HL-60 (cell line): Measurements from ENCODE around the gene ANKS3.

Source experiments
- DNase-seq, 2 experiments: peaks; one replicate each; pipeline ENCODE4 v3.0.0-alpha.2; 2010 to 2020; ENCODE audit warnings: low read depth in 1 of 2, low spot score in 1 of 2
- H3K27ac ChIP-seq: fragments of 250-450 bp; sonication (Bioruptor Pico); replicated peaks from 2 replicates; pipeline ENCODE4 v1.5.1; 2020; ENCODE audit warnings: mild to moderate bottlenecking, moderate library complexity
- H3K27me3 ChIP-seq: fragments of 250-450 bp; sonication (Bioruptor Pico); 2 replicates; pipeline ENCODE4 v1.5.1; 2021; ENCODE audit warnings: mild to moderate bottlenecking, moderate library complexity; ENCODE audit not compliant: insufficient read depth, poor library complexity, severe bottlenecking
- H3K4me3 ChIP-seq: replicated peaks from 2 replicates; pipeline ENCODE4 v1.5.1; 2011; ENCODE audit warnings: mild to moderate bottlenecking, control low read depth, low read length; ENCODE audit not compliant: insufficient read depth
- CTCF ChIP-seq: IDR thresholded peaks from one replicate; pipeline ENCODE4 v1.5.1; 2011; ENCODE audit warnings: low read length, control low read depth, inconsistent platforms; ENCODE audit not compliant: insufficient read depth
- GABPA ChIP-seq: IDR thresholded peaks from 2 replicates; pipeline ENCODE4 v1.6.1; 2012; ENCODE audit warnings: low read depth
- POLR2AphosphoS5 ChIP-seq: IDR thresholded peaks from 2 replicates; pipeline ENCODE4 v1.6.1; 2012; ENCODE audit warnings: low read depth
- REST ChIP-seq: IDR thresholded peaks from 2 replicates; pipeline ENCODE4 v1.6.1; 2012; ENCODE audit warnings: low read depth; ENCODE audit not compliant: insufficient replicate concordance
- SPI1 ChIP-seq: IDR thresholded peaks from 2 replicates; pipeline ENCODE4 v1.6.1; 2012; ENCODE audit warnings: low read depth, mild to moderate bottlenecking, borderline replicate concordance

Gene ANKS3

GRCh38 chr16:4728676-4729075, 5.4 kb downstream of the ANKS3 start:
- Histone ChIP-seq H3K27ac (no peak overlapping the region), H3K4me3 (no peak overlapping the region), H3K27me3 (no peaks in the 10 kb centered on the region)
- DNase-seq: no peak
- TF ChIP-seq REST (no peak), CTCF (no peak), GABPA (no peak), SPI1 (no peak), POLR2AphosphoS5 (no peak)

- TF ChIP-seq GABPA (no peak), CTCF (no peak), POLR2AphosphoS5 (no peak), REST (no peak), SPI1 (no peak)
- no peaks in the 10 kb centered on the region for H3K27me3 ChIP-seq
- no peak overlapping the region for H3K4me3 ChIP-seq
- no peak for DNase-seq
- H3K27ac ChIP-seq: no peak overlapping the region
These were observed 7.5 kb downstream of the ANKS3 start for GRCh38 chr16:4726616-4727015.

- Histone ChIP-seq H3K27me3 (no peaks in the 10 kb centered on the region), H3K4me3 (no peak overlapping the region), H3K27ac (no peak overlapping the region)
- TF ChIP-seq GABPA (no peak), REST (no peak), POLR2AphosphoS5 (no peak), CTCF (no peak), SPI1 (no peak)
- no peak for DNase-seq
These were observed 9.3 kb downstream of the ANKS3 start for GRCh38 chr16:4724661-4725270.
